Lower leg skin (tissue), 3 donors: ENCODE results near the gene CASP1.

Experiments used
- CTCF ChIP-seq, 3 donors: fragments of 450-650 bp; IDR thresholded peaks; one replicate each; pipeline ENCODE4 v1.5.1; 2016; ENCODE audit warnings: antibody characterized with exemption in 3 of 3, mild to moderate bottlenecking in 3 of 3, moderate library complexity in 2 of 3
- POLR2A ChIP-seq, 2 donors: fragments of 450-650 bp; IDR thresholded peaks; one replicate each; pipeline ENCODE4 v1.6.1; 2016 to 2017; ENCODE audit warnings: antibody characterized with exemption in 2 of 2, mild to moderate bottlenecking in 1 of 2, moderate library complexity in 1 of 2

- TF ChIP-seq CTCF (IDR thresholded peaks at IDR 0.05), result no peak
- TF ChIP-seq POLR2A (IDR thresholded peaks at IDR 0.05), result no peak
These were observed at the start of gene CASP1 for GRCh38 chr11:105034813-105035620.
